ENCODE data around the gene SDR9C7.
"Not testable (repeated sequence)": the region's sequence is repeated elsewhere in the genome, so short reads cannot be mapped to it uniquely, and the experiment has no call there.

Gene SDR9C7

DNA sequence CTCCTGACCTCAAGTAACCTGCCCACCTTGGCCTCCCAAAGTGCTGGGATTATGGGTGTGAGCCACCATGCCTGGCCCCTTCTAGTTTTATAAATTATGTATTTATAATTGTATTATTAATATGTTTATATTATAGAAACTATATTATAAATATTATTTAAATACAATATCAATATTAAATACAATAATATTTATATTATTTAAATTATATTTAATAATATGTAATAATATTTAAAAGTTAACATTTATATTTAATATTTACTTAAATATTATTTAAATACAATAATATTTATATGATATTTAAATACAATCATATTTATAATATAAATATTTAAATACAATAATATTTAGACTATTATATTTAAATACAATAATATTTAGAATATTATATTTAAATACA lies 20.0 kb downstream of the SDR9C7 start:
- no peak for DNase-seq

DNA sequence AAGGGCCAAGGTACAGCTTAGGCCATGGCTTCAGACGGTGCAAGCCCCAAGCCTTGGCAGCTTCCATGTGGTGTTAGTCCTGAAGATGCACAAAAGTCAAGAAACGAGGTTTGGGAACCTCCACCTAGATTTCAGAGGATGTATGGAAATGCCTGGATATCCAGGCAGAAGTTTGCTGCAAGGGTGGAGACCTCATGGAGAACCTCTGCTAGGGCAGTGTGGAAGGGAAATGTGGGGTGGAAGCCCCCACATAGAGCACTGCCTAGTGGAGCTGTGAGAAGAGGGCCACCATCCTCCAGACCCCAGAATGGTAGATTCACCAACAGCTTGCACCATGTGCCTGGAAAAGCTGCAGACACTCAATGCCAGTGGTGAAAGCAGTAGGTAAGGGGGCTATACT lies 24.8 kb downstream of the SDR9C7 start:
- not testable (repeated sequence) for DNase-seq

DNA sequence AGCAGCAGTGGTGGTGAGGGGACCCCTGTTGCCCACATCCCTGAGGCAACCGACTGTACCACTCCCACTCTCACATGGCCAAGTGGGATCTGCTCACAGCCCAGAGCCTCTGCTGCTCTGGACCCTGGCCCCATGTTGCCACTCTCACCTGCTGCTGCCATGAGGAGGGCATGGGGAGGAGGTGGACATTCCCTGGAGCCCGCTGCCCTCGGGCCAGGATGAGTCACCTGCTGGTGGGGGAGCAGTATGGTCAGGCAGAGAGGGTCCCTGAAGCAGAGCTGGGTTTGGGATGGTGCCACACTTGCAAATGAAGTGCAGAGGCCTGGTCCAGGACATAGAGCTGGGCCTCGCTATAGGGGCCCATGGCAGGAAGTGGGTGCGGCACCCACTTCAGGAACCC lies 26.1 kb downstream of the SDR9C7 start:
- no peak for DNase-seq

DNA sequence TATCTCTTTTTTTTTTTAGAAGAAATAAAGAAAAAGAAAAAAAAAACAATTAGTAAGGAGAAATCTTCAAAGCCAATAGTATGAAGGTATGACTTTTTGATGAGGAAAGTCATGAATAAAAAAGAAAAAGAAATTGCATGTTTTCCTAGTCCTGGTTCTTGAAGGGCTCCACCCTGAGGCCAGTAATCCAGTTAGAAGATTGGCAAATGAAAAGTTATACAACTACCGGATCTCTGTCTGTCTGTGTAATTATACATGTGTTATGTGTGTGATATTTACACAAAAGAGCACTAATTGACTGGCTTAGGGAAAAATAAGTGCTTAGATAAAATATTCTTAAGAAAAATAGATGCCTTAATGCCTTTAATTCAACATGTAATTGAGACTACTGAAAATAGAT lies 28.4 kb downstream of the SDR9C7 start:
- DNase-seq: no peak

DNA sequence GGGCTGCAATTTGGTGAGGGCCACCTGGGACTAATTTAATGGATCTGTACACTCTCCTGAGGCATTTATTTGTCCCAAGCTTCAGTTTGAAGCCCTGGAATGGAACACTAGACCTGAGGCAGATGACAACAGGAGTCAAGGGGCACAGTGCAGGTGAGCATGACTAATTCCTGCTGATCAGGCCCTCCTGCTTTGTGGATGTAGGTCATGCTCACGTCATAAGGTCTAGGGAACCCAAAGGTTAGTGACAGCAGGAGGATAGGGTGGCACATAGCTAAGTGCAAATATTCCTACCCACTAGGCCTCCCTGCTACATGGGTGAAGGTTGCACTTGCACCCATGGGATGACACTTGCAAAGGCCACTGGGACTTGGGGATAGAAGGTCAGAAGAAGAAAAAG lies 30.8 kb downstream of the SDR9C7 start:
- no peak for DNase-seq

DNA sequence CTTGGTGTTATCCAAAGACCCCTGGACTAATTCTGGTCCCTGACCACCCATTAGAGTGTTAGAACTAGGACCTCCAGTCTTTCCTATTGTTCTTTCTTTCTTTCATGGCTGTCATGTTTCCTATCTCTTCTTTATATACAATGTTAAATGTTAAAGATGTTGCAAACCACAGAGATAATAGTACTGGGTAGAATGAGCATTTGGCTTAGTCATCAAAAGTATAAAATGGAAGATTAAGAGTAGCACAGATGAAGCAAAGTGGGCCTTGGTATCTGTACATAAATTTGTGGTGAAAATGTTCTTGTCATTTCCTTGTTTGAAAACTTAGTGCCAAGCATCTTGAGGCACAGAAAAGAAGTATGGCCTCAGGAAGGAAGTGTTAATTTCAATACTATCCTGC lies 32.9 kb downstream of the SDR9C7 start:
- DNase-seq: not testable (repeated sequence)

DNA sequence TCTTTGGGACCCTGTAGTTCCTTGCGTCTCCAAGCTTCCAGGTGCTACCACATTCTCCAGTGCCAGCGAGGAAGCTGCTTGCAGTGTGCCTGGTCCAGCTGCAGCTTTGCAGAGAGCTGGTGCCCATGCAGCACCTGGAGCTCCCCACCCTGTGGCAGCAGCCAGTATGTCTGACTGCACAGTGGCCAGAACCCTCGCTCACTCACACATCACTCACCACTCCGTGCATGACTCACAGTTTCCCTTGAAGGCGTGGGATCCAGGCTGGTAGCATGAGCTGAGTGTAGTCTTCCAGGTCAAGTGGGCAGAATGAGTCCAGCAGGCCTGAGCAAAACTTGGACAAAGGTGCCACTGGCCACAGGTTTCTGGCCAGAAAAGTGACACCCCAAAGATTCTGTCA lies 33.6 kb downstream of the SDR9C7 start:
- DNase-seq: no peak

DNA sequence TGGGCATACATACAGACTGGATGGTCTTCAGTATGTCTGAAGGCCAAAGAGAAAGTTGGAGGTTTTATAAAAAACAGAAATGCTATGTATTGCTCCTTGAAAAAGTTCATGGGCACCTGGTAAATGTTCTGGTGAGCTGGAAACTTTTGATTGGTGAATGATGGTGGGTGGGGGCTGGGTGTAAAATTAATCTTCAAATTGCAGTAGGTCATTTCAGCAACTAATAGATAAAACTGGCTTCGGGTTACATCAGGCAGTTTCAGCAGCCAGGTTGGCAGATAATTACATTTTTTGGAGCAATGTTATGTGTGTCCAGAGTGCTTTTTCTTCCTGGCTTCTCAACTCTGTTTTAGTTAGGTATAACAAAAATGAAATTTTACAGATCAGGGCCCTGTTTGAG lies 35.3 kb downstream of the SDR9C7 start:
- no peak for DNase-seq

DNA sequence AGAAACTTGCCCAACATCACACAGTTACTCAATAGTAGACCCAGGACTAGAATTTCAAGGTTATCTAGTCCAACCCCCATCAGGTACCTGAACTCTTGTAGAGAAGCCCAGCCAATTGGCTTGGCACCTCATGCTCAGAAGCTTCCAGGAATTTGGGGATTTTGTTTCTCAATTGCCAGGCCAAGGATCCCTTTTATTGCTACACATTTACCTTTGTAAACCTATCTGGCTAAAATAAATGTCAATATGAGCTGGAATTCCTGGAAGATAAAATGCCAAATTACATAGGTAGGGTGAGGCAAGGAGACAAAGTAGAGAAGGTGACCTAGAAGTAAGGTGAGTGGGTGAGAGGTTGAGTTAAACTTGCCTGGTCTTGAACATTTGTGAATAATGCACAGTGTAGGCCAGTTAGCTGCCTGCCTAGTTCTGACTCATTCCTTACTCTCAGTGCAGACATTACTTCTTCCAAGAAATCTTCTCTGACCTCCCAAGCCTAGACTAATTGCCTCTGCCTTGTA lies 36.3 kb downstream of the SDR9C7 start:
- DNase-seq: no peak

DNA sequence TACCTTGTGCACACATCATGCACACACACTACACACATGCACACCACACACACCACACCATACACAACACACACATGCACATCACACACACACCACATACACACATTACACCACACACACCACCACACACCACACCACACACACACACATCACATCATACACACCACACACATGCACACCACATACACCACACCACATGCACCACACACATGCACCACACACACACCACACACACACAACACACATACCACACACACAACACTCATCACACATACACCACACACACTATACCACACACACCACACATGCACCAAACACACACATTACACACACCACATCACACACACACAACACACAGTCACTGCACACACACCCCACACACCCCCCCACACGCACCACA lies 38.1 kb downstream of the SDR9C7 start:
- DNase-seq: no peak

DNA sequence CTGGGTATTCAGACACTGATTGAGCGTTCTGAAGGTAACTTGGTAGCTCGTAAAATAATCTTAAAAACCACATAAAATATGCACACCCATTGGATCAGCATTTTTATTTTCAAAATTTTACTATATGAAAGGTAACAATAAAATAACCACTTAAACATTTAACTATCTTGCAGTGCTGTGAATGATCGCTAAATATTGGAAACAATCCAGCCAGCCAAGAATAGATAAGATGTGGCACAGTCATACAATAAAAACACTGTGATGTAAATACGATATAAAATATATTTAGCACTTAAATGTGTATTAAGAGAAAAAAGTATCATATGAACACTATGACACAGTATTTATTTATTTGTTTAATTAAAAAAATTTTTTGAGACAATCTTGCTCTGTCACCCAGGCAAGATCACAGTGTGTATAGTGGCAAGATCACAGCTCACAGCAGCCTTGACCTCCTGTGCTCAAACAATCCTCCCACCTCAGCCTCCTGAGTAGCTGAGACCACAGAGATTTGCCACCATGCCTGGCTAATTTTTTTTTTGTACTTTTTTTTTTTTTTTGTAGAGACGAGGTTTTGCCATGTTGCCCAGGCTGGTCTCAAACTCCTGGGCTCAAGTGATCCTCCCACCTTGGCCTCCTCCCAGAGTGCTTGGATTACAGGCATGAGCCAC lies 39.4 kb downstream of the SDR9C7 start:
- DNase-seq: no peak

DNA sequence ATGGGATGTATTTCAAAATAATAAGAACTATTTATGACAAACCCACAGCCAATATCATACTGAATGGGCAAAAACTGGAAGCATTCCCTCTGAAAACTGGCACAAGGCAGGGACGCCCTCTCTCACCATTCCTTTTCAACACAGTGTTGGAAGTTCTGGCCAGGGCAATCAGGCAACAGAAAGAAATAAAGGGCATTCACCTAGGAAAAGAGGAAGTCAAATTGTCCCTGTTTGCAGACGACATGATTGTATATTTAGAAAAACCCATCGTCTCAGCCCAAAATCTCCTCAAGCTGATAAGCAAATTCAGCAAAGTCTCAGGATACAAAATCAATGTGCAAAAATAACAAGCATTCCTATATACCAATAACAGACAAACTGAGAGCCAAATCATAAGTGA lies 42.3 kb downstream of the SDR9C7 start:
- not testable (repeated sequence) for DNase-seq

DNA sequence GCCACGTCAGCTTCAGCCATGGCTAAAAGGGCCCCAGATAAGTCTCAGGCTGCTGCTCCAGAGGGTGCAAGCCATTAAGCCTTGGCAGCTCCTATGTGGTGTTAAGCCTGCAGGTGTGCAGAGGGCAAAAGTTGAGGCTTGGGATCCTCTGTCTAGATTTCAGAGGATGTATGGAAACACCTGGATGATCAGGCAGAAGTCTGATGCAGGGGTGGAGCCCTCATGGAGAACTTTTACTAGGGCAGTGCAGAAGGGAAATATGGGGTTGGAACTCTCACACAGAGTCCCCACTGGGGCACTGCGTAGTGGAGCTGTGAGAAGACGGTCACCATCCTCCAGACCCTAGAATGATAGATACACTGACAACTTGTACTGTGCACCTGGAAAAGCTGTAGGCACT lies 47.9 kb downstream of the SDR9C7 start:
- no peak for DNase-seq

DNA sequence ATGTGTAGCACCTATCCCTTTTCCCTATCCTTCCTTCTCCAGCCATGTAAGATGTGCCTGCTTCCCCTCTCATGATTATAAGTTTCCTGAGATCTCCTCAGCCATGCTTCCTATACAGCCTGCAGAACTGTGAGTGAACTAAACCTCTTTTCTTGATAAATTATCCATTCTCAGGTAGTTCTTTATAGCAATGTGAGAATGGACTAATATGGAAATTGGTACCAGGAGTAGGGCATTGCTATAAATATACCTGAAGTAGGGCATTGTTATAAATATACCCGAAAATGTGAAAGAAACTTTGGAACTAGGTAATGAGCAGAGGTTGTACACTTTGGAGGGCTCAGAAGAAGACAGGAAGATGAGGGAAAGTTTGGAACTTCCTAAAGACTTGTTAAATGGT lies 48.9 kb downstream of the SDR9C7 start:
- no peak for DNase-seq

DNA sequence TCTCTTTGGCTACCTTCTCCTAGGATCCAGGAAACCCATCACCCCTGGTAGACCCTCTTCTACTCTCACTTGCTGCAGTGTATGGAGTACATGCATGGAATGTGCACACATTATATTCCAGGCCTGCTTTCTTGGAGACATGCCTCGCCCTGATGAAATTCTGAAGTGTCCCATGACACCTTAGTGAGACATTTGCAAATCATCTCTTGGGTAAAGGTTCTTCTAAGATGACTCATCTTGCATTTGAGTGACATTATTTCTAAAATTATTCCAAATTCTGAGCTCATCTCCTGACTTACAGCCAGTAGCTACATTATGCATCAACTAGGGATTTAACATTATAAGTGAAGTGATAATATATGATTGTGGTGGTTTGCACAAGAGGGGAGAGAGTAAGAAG lies 49.8 kb downstream of the SDR9C7 start:
- DNase-seq: no peak

DNA sequence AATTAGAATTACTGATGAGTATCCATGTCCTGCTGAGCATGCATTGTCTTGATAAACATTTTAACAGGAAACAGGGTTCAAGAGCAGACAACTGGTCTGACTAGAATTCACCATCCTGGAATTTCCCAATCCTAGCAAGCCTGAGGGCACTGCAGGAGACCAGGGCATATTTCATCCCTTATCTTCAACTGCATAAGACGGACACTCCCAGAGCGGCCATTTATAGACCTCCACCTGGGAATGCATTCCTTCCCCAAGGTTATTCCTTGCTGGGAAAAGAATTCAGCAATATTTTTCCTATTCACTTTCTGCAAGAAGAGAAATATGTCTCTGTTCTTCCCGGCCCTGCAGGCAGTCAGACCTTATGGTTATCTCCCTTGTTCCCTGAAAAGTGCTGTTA lies 51.8 kb downstream of the SDR9C7 start:
- DNase-seq: not testable (repeated sequence)

DNA sequence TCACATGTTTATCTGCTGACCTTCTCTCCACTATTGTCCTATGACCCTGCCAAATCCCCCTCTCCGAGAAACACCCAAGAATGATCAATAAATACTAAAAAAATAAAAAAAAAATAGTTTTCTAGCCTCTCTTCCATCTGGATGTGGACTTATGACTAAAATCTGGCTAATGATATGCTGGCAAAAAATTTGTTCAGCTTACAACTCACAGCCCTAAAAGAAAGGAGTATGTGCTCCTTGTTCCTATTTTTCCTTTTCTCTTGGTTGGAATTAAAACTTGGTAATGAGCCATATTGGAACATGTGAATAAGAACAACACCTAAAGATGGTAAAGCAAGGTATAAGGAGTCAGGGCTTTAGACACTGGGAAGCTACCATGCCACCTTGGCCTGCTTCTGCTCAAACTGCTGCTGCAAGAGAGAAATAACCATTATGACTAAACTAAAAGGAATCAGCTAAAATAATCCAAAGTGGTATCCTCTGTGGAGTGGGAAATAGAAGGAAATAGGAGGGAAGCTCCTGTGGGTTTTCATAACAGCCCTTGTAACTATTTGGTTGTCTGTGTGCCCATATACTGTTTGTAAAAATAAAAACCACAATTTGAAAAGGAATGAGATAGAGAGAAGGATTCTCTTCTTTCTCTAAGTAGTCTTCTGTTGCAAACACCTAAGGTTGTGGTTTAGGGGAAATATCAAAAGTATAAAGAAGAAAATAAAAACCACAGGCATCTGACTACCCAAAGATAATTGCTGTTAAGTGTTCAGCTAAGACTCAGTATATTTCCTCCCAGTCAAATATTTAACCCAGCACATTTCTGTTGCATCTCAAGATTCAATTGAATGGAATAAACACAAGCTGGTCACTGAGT lies 53.8 kb downstream of the SDR9C7 start:
- no peak for DNase-seq

DNA sequence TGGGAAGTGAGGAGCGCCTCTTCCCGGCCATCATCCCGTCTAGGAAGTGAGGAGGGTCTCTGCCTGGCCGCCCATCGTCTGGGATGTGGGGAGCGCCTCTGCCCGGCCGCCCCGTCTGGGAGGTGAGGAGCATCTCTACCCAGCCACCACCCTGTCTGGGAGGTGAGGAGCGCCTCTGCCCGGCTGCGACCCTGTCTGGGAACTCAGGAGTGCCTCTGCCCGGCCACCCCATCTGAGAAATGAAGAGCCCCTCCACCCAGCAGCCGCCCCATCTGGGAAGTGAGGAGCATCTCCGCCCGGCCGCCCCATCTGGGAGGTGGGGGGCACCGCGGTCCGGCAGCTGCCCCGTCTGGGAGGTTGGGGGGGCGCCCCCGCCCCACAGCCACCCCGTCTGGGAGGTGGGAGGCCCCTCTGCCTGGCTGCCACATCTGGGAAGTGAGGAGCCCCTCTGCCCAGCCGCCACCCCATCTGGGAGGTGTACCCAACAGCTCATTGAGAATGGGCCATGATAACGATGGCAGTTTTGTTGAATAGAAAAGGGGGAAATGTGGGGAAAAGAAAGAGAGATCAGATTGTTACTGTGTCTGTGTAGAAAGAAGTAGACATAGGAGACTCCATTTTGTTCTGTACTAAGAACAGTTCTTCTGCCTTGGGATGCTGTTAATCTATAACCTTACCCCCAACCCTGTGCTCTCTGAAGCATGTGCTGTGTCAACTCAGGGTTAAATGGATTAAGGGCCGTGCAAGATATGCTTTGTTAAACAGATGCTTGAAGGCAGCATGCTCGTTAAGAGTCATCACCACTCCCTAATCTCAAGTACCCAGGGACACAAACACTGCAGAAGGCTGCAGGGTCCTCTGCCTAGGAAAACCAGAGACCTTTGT lies 54.7 kb downstream of the SDR9C7 start:
- not testable (repeated sequence) for DNase-seq

DNA sequence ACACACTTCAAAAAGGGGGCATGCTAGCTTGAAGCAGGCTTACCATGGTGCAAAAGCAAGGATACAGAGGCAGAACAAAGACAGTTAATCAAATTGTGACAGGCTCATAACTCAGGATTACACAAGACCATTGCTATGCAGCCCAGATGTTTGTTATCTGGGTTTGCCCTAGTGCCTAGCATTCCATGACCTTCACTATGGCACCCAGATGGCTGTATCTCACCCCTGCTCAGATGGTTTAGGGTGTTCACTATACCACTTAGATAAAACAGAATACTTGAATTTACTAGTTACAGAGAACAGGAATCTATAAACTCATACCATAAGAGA lies 56.2 kb downstream of the SDR9C7 start:
- no peak for DNase-seq

DNA sequence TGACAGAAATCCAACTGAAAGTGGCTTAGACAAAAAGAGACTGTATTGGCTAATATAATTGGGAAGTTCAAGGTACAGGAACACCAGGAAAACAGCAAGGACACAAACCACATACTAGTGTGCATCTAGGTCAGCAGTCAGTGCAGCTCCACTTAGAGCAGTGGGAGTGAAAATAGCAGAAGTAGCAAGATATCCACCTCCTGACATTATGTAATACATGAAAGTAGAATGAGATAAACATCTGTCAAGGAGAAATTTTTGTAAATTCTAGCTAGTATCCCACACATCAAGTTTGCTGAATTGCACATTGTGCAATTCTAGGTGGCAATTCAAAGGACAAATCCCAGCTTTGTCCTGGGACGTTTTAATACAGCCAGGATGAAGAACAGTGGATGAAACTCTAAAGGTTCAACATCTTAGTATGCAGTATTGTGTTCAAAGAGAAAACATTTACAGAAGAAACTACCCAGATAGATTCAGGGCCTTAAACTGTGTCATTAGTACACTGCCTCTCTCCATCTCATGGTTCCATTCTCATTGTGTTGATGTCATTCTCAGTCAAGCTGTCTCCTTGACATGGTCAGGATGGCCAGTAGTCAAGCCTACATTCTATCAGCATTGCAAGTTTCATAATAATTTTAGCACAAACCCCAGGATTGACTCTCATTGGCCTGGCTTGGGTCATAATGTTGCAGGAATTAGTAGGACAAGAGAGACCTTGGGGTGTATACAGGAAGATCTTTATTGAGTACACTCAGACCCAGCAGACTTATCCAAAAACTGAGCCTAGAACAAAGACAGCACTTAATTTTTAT lies 56.8 kb downstream of the SDR9C7 start:
- DNase-seq: no peak

DNA sequence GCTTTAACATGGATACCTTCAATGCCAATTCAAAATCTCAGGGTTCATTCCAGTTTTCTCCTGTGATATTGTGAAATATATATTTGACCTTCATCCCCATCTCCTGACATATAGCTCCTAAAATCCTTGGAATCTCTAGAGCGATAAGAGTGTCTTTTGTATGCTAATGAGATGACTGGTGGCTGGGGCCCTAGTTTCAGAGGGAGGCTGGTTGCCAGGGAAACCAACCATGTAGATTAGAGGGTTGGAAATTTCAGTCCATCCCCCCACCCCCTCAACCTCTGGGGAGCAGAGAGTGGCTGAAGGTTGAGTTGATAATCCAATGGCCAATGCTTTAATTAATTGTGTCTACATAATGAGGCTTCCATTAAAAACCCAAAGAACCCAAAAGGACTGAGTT lies 59.4 kb downstream of the SDR9C7 start:
- no peak for DNase-seq

DNA sequence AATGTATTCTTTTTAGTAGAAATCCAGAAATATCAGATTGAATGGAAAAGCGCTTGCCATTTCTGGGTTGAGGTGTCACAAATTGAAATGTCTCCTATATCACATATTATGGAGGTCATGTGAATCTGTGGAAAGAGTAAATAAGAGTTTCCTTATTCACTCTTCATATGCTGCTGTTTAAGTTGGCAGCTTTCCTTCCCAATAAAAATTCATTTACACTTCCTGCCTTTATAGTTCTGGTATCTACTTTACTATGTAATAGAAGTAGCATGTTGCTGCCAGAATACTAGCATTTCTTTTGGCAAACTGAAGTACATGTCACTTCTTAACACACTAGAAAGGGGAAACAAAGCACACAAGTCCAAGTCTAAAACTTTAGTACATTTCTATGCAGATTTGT lies 60.8 kb downstream of the SDR9C7 start:
- no peak for DNase-seq
